NOMO-1 treated with dmso at 0.1 percent for 144 hours (cell line): ENCODE measurements around the gene HIVEP3.

Source experiments
- DNase-seq: peaks from one replicate; lab custom pipeline; 2025; ENCODE audit not compliant: unreplicated experiment; lab: John Stamatoyannopoulos, UW

Gene HIVEP3

GRCh38 chr1:41620365-41621169 lies 298.2 kb downstream of the HIVEP3 start:
- no peak for DNase-seq

GRCh38 chr1:41619511-41620364 lies 299.0 kb downstream of the HIVEP3 start:
- no peak for DNase-seq

DNA sequence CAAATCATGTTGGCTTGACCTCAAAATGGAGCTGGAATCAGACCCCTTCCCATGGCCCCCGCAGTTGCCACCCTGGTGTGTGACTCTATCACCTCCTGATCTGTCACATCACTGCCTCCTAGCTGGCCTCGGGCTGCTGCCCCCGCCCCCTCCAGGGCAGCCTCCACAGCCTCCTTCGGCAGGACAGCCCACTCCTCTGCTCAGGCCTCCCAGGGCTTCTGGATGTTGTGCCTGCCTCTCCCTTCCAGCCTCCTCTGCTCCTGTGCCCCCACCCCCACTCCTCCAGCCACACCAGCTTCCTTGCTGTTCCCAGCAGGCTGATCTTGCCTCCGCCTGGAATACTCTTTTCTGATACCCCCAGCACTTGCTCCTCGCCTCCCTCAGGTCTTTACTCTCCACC lies 299.9 kb downstream of the HIVEP3 start:
- no peak for DNase-seq

DNA sequence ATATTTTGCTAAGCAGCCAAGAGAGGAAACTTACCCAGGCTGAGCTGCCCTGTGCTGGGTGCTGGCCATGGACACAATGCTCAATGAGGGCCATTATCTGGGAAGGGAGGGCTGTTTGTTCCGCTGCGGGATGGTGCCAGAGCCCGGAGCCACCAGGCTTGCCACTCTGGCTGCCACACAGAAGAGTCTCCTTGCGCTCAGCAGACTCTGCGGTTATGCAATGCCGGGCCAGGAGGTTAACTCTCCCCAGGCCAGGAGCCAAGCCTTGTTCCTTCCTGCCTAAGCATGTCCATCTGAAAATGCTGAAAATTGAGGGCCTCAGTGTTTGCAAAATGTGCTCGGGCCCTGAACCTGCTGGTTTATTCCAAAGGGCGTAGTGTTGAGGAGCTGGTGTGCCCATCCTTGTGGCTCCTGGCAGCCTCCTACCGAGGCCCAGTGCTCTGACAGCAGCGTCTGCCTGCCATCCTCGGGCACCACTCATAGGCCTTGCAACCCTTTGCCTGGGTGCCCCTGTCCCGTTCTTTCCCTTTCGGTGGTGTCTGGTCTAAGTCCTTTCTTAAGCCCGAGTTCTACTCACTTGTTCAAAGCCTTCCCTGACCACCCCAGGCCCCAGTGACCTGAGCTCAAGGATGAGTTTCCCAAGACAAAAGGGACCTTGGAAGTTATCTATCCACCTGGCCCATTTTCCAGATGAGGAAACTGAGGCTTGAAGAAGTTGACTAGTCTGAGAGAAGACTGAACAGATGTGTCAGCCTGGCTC lies 300.5 kb downstream of the HIVEP3 start:
- no peak for DNase-seq

GRCh38 chr1:41617336-41617735 lies 301.4 kb downstream of the HIVEP3 start:
- no peak for DNase-seq

DNA sequence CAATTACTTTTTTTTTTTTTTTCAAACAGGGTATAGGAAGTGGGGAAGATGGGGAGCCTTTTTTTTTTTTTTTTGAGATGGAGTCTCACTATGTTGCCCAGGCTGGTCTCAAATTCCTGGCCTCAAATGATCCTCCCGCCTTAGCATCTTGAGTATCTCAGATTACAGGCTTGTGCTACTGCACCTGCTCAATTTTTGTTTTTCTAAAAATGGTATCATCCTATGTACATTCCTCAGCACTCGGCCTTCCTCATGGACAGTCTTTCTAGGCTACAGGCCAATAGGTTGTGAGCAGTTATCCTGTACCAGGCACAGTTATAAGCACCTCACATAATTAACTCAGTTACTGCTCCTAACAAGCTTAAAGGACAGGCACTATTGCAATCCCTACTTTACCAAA lies 302.2 kb downstream of the HIVEP3 start:
- DNase-seq = no peak

DNA sequence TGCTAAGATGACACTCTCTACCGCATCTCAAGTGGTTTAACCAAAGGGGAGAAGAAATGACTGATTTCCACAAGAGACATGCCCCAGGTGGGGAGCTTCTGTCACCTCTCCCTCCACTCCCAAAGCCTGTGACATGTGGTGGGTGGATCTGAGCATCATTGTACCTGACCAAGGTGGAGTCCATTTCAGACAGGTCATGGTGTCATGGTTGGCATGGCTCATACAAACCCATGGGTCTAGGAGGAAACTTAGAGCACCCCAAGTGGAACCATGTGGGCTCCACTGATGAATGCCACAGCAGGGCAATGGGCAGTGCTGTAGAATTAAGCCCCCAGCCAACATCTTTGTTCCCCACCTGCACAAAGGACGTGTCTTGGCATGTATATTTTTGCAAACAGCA lies 302.7 kb downstream of the HIVEP3 start:
- no peak for DNase-seq

DNA sequence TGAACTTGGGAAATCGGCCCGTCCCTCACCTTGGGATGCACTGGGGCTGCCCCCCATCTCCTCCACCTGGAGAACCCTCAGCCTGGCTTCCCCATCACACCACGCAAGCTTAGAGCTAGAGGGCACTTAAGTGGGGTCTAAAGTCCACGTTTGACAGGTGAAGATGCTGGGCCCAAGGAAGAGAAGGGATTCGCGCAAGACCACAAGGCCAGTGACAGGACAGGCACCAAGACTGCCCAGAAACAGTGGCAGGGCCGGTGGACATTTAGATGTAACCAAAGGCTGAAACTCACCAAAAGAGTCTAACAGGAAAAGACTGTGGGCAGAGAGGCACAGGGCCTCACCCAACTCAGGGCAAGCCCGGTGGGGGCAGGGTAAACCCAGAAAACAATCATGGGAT lies 303.4 kb downstream of the HIVEP3 start:
- no peak for DNase-seq

GRCh38 chr1:41614818-41615217 lies 303.9 kb downstream of the HIVEP3 start:
- no peak for DNase-seq

GRCh38 chr1:41613689-41614574 lies 304.8 kb downstream of the HIVEP3 start:
- no peak for DNase-seq

DNA sequence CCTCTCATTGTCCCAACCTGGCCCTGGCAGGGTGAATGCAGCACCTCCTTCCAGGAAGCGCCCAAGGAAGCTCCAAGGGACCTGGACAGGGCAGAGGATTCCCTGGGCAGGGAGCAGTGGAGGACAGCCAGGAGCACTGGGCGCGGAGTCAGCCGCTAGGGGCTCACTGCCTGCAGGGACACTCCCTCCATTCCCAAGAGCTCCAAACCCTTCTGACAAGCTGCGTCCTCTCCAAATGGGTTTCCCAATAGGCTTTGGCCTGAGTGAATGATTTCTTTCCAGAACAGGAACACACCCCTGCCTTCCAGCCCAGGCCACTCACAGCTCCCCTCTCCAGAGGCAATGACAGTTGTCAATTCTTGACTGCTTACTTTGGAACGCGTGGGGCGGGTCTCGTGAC lies 305.8 kb downstream of the HIVEP3 start:
- DNase-seq = no peak

DNA sequence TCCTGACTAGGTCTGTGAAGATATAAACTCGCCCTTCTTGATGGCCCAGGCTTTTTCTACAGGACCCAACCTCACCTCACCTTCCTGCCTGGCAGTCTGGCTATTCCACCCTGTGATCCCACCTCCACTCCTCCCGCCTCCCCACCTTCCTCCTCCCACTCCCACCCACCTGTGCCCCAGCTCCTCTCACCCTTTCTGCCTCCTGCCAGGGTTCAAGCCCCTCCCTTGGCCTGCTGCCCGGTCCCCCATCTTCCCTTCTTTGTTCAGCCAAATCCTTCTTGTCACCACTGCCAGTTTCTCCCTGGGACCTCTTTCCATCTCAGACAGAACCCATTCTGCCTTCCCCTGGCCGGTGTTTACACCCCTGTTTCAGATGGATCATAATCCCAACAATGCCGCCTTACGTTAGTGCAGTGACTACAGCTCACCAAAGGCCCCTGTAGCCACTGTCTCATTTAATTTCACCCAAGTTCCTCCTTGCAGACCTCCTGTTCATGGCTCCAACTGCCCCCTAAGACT lies 306.7 kb downstream of the HIVEP3 start:
- DNase-seq = no peak

GRCh38 chr1:41611068-41611931 lies 307.4 kb downstream of the HIVEP3 start:
- DNase-seq = no peak

- no peak for DNase-seq
Observed at GRCh38 chr1:41610361-41610760, 308.4 kb downstream of the HIVEP3 start.

DNA sequence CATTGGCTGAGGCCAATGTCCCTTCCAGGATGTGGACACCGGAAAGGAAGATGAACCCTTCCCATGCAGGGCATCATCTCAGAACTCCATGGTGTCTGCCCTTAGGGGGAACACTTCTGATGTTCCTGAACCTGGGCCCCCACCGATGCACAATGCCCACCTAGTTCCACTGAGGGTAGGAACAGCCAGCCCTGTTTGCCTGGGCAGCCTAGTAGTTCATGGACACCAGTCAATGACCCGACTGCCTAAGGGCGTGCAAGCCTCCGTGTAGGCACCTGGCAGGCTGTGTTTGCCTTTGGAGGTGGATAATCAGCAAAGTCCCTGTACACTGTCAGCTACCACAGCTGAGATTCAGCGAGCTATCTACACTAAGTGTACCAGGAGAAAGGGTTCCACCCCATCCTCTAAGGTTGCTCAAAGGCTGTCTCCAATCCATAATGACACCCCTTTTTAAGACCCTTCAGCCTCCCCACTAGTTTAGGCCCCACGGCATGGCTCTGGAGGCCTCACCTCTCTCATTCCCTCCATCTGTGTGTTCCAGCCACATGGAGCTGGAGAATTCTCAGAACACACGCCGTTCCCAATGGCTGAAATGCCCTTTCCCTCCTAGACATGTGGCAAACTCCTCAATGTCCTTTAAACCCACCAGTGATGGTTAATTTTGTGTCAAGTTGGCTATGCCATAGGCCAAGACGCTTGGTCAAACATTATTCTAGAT lies 309.4 kb downstream of the HIVEP3 start:
- no peak for DNase-seq

DNA sequence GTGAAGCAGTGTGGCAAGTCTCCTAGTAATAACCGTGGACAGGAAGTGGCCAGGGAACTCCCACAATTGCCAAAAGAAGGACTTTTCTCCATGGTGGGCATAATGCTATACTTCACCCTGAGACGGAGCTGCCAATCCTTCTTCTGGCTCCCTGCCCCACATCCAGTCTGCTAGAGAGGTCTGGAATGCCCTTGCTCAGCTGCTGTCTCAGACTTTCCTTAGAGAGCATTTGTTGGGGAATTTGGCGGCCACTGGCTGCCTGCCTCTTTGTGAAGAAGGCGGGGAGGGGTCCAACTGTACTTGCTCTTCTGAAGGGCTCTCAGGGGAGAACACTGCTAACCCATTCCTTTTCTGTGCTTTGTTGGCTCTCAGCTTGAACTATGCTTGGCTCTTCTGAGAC lies 310.5 kb downstream of the HIVEP3 start:
- no peak for DNase-seq

GRCh38 chr1:41607808-41608207 lies 310.9 kb downstream of the HIVEP3 start:
- no peak for DNase-seq

DNA sequence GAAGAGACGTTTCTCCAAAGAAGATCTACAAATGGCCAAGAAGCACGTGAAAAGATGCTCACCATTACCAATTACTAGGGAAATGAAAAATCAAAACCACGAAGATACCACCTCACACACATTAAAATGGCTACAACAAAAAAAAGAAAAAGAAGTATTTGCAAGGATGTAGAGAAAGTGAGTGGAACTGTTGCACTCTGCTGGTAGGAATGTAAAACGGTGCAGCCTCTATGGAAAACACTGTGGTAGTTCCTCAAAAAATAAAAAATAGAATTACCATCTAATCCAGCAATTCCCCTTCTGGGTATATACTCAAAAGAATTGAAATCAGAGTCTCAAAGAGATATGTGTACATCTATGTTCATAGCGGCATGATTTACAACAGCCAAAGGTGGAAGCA lies 318.8 kb downstream of the HIVEP3 start:
- DNase-seq = no peak

GRCh38 chr1:41598325-41598724 lies 320.4 kb downstream of the HIVEP3 start:
- no peak for DNase-seq
